Measurements from ENCODE around the gene CLCN6.
A peak's percentile ranks its signal among the peaks of the same experiment; 100 is the strongest.

CLCN6 gene

DNA sequence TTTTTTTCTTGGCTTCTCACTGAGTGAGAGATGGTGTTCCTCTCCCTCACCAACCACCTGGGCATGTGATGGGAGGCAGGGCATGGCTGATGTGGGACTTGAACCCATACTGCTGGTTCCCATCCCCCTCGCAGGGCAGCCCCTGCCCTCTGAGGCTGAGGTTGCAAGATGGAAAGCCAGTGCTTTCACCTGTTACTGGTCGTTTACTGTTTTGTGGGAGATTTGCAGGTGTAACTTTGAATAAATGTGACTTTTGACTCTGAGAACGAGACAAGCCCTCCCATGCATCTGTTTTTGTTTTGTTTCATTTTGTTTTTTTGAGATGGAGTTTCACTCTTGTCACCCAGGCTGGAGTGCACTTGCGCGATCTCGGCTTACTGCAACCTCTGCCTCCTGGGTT is 22.4 kb upstream of the CLCN6 start:
- ChIA-PET POLR2A (no interaction called here), CTCF (no interaction called here)
- no peak for TF ChIP-seq CTCF (IDR thresholded peaks at IDR 0.05; ENCODE audit: insufficient read depth, low read length, missing control alignments)
- no peak for DNase-seq (ENCODE audit: low read depth, low spot score)
- no peak overlapping the region for H3K4me3 ChIP-seq (ENCODE audit: low read depth, low read length)

DNA sequence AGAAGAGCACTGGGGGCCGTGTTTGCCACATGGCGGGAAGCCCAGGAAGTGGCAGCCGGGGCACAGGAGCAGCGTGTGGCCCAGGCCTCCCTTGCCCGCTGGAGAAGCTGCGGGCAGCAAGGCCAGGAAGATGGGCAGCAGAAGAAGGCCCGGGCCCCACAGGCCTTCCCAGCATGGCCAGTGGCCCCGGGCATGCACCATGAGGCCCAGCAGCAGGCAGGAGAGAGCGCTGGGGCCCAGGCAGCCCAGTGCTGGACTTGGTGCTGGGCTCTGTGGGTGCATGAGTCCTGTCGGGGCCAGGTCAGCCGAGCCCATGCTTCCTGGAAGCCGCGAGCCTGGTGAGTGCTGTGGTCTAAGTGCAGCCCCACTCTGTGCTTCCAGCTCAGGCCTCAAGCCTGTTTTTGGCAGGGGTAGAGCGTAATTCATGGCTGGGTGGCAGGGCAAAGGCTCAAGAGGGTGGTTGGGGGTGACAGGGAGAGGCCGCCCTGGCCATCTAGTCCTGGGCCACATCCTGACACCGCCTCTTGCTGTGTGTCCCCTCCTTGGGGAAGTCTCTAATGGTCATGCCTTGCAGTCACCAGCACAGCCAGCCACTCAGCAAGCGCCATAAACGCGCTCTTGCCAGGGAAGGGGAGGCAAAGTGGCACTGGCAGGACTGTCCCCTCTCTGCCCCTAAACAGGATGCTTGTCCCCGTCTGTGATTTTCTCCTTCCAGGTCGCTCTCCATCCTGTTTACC is 21.6 kb upstream of the CLCN6 start:
- ChIA-PET POLR2A (no interaction called here), CTCF (interaction anchor here (1.2 to 2.2 kb wide), 7 partner anchors 9 to 47 kb away, joined by 4 to 18 read pairs (median 5); no protein-coding TSS in a partner anchor)
- no peak overlapping the region; the same call in 1 of the 2 replicates for H3K4me3 ChIP-seq (ENCODE audit: low read depth, low read length)

GRCh38 chr1:11784993-11785769 is 20.8 kb upstream of the CLCN6 start:
- CTCF ChIA-PET: interaction anchor here (0.9 to 2.2 kb wide), 10 partner anchors 8 to 132 kb away, joined by 3 to 18 read pairs (median 5); no protein-coding TSS in a partner anchor
- peak overlapping the region; percentile 39 for H3K4me3 ChIP-seq (ENCODE audit: low read depth, low read length)
- no peak for DNase-seq (ENCODE audit: low read depth, low spot score)
- POLR2A ChIA-PET: no interaction called here
- TF ChIP-seq CTCF (IDR thresholded peaks at IDR 0.05; ENCODE audit: insufficient read depth, low read length, missing control alignments): peak; percentile 84

More for the DNA sequence above, 21.6 kb upstream of the CLCN6 start:
- TF ChIP-seq CTCF (IDR thresholded peaks at IDR 0.05; ENCODE audit: insufficient read depth, low read length, missing control alignments): no peak
- no peak for DNase-seq (ENCODE audit: low read depth, low spot score)

- ChIA-PET CTCF (interaction anchor here (0.6 to 2.2 kb wide), 8 partner anchors 10 to 133 kb away, joined by 3 to 18 read pairs (median 6); no protein-coding TSS in a partner anchor), POLR2A (interaction anchor here (0.6 kb wide), 1 partner anchor 473 kb away, joined by 3 read pairs; no protein-coding TSS in a partner anchor)
Measured at GRCh38 chr1:11786168-11786567, 19.8 kb upstream of the CLCN6 start.

GRCh38 chr1:11787251-11787803 is 18.7 kb upstream of the CLCN6 start:
- POLR2A ChIA-PET: interaction anchor here (0.9 to 1.8 kb wide), 5 partner anchors 10 to 121 kb away, joined by 3 to 9 read pairs (median 4); no protein-coding TSS in a partner anchor
- TF ChIP-seq CTCF (IDR thresholded peaks at IDR 0.05; ENCODE audit: insufficient read depth, low read length, missing control alignments): no peak
- CTCF ChIA-PET: interaction anchor here (0.9 to 2.1 kb wide), 6 partner anchors 9 to 123 kb away, joined by 3 to 13 read pairs (median 6); no protein-coding TSS in a partner anchor
- no peak overlapping the region for H3K4me3 ChIP-seq (ENCODE audit: low read depth, low read length)
- no peak for DNase-seq (ENCODE audit: low read depth, low spot score)

More at GRCh38 chr1:11786168-11786567, 19.8 kb upstream of the CLCN6 start:
- TF ChIP-seq CTCF (IDR thresholded peaks at IDR 0.05; ENCODE audit: insufficient read depth, low read length, missing control alignments): no peak
- DNase-seq (ENCODE audit: low read depth, low spot score): no peak
- no peak overlapping the region for H3K4me3 ChIP-seq (ENCODE audit: low read depth, low read length)

All from AG04449 (cell line).